DND-41 (cell line): ENCODE data around the gene TET1.
"Not testable (repeated sequence)": the region's sequence is repeated elsewhere in the genome, so short reads cannot be mapped to it uniquely, and the experiment has no call there.

ENCODE experiments used
- CTCF ChIP-seq: IDR thresholded peaks from 2 replicates; pipeline ENCODE4 v1.5.1; 2012; ENCODE audit warnings: borderline replicate concordance, low read length, moderate library complexity, mild to moderate bottlenecking; ENCODE audit not compliant: poor library complexity, severe bottlenecking; ENCODE audit errors: extremely low read depth
- EZH2 ChIP-seq: IDR thresholded peaks from 3 replicates; pipeline ENCODE4 v1.6.1; 2012; ENCODE audit warnings: borderline replicate concordance, low read depth, mild to moderate bottlenecking, moderate library complexity, low read length, inconsistent platforms; ENCODE audit not compliant: severe bottlenecking

- not testable (repeated sequence) for TF ChIP-seq CTCF, EZH2
Measured at GRCh38 chr10:68735739-68736138, 175.6 kb downstream of the TET1 start.
